Stimulated activated CD4-positive, alpha-beta T cell treated with anti-CD3 and anti-CD28 coated beads, Interleukin-4, amount 100 ng/mL, for 24 hours (primary cell): ENCODE results near the gene ALPK3.

Source experiments
- DNase-seq: peaks from one replicate; pipeline ENCODE4 v3.0.0-alpha.2; 2020

ALPK3 gene

DNA sequence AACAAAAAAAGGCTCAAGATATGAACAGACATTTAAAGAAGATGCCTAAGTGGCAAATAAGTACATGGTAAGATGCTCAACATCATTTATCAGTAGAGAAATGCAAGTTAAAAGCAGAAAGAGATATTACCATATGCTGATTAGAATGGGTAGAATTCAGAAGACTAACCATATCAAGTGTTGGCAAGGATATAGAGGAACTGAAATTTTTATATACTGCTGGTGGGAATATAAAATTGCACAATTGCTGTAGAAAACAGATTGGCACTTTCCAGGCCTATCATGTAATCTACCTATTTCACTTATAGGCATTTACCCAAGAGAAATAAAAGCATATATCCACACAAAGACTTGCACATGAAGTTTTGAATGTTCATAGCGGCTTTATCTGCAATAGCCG is 84.4 kb downstream of the ALPK3 start:
- DNase-seq, result no peak

DNA sequence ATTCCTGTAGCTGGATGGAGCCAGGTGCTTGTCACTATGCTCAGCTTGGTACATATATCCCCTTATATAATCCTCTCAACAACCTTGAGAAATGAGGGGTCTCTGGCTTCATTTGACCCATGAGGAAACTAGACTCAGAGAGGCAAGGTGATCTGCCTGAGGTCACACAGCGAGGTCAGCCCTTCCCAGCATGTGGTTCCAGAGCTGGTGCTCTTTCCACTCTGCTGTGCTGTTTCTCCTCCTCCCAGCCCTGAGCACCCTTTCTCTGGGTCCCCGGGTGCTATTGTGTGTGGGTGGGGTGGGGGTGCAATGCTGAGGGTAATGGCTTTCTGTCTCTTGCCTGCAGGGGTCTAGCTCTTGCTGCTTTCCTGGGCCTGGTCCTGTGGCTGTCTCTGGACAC is 86.6 kb downstream of the ALPK3 start:
- no peak for DNase-seq

DNA sequence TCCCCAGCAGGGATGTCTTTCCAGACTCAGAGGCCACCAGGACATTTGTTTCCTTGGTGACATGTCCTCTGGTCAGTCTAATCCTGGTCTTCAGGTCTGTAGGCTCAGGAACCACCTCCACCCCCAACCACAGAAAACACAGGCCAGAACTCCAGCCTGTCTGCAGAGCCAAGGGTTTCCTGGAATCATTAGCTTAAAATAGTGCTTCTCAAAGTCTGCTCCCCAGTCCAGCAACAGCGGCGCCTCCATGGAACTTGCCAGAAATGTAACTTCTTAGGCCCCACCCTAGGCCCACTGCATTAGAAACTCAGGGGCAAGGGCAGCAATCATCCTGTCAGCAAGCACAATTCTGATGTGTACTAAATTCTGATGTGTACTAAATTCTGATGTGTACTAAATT is 87.3 kb downstream of the ALPK3 start:
- DNase-seq, result no peak

DNA sequence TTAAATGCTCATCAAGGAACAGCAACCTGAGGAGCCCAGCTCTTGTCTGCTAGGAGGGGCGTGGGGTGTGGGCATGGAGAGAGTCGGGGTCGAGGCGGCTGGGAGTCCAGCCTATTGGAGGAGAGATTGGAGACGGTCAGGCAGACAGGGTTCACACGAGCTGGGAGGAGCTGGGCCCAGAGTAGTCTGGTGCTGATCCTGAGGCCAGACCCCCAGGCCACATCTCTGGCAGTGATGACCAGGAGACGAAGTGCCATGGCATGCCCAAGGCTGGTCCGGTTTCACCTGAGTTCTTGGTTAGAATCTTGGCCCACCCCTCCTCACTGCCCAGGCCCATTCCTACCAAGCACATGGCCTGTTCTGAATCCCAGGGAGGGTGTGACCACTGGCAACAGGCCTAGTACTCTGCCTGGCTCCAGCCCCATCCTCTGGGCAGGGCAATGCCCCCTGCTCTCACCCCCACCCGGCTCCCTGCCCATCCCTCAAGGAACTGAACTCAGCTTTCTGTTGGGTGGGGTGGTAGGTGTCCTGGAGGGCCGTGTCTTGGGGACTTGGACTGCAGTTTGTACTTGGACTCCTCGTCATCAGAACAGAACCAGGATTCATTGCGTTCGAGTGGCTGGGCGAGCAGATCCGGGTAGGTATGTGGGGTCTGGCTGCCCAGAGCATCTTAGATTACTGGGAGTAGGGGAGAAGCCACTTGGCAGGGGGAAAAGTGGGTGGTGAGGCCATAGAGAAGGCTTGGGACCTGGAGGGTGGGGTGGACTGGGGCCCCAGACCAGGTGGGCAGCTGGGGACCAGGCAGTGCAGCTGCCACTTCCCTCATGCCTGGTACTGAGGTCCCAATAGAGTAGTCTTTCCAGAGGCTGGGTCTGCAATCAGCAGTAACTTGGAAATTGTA is 88.1 kb downstream of the ALPK3 start:
- no peak for DNase-seq

DNA sequence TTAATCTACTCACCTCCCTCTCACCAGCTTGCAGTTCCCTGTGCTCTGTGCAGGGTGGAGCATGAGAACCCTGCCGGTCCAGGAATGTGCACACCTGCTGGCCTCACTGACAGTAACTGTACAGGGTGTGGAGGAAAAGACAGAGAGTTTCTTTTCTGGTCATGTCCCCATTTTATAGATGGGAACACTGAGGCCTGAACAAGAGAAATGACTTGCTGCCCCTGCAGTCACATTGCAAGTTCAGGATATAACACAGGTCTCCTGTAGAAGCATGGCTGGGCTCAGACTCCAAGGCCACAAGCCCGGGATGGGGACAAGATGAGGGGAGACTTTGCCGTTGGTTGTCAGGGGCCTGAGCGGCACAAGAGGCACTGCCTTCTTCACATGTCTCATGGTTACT is 90.6 kb downstream of the ALPK3 start:
- DNase-seq, result no peak

DNA sequence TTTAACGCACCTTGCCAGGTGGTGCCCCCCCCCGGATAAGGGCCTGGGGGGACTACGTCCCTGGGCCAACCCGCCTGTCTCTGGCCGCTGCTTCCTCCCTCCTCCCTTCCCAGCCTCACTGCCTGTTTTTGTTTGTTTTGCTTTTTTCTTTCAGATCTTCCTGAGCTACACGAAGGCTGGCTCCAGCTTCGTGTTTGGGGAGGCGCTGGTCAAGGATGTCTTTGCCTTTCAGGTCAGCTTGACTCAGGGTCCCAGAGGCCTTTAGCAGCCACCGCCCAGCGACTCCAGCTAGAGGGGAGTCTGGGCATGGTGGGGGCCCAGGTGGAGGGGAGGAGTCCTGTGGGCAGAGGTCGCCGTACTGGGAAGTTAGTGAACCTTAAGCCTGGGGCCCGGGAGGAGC is 91.4 kb downstream of the ALPK3 start:
- no peak for DNase-seq

DNA sequence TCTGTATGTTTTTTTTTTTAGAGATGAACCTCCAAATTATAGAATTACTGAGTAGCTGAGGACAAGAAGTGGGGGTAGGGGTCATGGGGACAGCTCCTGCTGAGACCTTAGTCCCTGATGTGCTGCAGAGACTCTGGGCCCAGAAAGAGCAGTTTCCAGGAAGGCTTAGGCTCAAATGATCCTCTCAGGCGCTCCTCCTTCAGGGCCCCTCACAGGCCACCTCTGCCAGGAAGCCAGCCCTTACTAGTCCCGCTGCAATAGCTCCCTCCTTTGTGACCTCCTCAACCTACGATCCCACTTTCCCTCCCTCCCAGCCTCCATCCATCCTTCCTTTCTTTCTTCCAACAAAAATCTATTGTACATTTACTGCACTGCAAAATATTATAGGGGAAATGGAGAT is 91.9 kb downstream of the ALPK3 start:
- no peak for DNase-seq

DNA sequence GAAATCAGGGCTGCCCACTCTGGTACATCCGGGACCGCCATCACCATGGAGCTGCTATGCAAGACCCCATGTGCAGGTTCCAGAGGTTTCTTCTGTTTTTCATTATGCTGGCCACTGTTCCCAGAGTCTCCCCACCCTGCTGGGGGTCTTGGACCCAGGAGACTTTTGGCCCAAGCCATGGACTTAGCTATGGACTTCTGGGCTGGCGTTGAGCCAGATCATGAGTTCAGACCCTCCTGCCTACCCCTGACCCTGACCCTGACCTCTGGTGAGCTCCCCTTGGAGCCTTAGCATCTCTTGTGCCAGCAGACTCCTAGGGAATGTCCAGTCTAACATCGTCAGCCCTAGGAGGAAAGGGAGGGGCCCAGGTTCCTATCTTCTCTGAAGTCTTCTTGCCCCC is 92.6 kb downstream of the ALPK3 start:
- DNase-seq, result no peak

DNA sequence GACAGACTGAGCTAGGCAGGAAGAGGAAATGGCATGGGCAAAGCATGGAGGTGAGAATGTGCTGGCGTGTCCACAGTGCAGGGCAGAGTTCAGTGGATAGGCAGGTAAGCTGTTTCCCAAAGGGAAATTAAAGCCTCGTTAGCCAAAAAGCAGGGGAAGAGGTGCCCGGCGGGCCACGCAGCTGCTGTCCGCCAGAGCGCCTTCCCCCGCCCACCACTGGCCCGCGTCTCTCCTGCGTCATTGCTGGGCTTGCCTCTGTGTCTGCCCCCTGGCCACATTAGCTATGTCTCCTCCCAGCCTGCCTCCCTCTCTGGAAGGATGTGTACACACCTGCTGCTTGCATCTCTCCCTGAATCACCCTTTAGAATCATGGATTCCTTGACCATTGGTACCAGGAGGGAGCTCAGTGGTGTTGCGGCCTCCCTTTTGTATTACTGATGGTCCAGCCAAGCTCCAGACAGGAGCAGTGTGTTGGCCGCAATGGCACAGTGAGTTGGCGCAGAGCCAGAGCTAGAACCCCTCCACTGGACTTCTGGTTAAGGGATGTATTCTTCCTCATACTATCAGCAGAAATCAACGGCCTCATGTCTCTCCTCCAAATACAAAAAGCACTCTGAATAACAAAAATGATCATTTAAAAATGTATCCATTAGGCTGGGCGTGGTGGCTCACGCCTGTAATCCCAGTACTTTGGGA is 93.9 kb downstream of the ALPK3 start:
- DNase-seq, result no peak

DNA sequence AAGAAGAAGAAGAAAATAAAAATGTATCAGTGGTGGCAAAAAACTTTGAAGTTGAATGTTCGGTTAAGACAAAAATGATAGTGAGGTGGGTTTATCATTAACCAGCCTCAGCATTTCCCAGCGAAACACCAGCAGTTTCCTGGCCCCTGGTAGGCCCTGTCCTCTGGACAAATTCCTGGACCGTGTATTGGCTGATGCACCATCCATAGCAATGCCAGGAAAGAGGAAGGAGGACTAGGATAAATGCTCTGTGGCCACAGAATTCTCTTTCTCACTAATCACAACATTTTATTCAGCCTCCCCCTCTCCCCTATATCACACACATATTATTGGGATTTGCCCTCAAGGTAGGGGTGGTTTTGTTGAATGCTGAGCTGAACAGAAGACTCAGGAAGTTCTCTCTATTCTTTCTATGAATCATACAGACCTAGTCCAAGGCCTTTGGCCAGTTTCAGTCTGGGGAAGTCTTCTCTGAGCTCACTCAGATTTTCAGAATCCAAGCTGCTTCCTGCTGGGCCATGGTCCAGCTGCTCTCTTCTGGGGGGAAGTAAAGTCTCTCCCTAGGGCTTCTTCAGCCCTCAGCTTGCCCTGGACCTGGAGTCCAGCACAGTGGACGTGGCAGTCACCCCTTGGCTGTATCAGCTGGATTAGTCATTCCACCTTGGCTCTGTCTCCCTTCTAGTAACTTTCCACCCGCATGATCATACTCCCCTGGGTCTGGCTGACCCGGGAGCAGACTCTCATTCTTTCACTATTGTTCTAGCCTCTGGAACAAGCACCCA is 94.9 kb downstream of the ALPK3 start:
- DNase-seq, result no peak

DNA sequence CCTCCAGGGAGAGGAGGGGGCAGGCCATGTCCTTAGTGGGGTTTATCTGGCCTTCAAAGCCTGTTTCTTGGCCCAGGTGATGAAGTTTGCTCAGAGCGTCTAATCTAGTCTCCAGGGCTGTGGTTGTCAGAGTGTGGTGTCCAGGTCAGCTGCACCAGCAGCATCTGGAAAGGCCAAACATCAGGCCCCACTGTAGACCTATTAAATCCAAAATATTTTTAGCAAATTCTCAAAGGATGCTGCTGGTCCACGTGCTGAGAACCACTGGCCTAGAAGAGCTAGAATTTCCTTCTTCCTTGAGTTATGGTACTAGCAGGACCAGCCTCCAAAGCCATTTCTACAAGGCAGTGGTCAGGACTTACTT is 96.2 kb downstream of the ALPK3 start:
- DNase-seq, result no peak

DNA sequence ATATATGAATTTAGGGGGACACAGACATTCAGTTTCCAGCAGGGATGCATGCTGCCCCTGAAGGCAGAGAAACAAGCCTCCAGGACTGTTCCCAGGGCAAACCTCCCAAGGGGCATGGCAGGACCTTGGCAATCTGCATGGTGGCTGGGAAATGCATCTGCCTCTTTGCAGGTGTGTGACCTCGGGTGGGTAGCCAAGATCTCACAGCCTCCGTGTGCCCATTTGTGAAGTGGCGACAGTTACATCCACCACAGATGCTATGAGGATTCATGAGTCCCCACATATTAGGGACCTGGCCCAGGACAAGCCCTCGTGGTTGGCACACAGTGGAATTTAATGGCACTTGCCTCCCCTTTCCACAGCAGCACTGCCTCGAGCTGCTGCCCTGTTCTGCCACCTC is 97.2 kb downstream of the ALPK3 start:
- no peak for DNase-seq

DNA sequence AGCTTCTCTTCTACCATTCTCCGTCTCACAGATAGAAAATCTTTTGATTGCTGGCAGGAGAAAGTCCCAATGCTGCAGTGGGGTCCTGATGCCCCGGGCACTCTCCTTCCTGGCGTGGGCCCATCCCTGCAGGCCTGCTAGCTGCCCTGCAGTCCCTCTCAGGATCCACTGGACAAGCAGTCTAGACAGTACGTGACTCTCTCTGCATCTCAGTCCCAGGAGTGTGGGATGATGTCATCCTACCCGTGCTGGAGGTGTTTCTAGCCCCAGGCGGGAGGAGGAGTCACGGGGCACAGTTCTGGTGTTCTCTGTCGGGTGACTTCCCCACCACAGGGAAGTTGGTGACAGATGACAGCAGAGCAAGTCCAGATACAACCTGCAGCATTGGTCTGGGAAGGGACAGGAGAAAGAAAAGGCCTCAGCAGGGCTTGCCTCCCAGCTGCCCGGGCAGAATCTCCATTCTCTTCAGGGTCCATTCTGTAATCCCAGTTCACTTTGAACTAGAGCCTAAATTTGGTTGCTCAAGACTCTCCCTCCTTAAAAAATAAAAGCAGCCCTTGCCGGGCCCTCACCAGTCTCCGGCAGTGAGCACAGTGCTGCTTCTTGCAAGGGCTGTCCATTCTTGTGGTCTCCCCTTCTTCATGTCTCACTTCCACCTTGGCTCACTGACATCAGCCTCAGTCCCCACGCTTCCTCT is 97.9 kb downstream of the ALPK3 start:
- DNase-seq, result peak; percentile 19

DNA sequence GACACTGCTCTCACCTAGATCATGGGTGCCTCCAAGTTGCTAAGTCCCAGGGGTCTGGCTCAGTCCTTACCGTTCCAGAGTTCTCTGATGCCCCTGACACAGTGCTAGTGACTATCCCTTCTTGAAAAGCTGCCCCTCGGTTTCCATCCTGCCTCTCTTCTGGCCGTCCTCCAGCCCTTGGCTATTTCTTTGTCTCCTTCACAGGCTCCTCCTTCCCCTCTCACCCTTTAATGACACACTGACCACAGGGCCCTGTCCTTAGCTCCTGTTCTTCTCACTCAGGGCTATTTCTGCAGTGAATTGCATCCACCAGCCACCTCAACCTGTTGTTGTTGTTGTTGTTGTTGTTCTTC is 98.4 kb downstream of the ALPK3 start:
- no peak for DNase-seq

DNA sequence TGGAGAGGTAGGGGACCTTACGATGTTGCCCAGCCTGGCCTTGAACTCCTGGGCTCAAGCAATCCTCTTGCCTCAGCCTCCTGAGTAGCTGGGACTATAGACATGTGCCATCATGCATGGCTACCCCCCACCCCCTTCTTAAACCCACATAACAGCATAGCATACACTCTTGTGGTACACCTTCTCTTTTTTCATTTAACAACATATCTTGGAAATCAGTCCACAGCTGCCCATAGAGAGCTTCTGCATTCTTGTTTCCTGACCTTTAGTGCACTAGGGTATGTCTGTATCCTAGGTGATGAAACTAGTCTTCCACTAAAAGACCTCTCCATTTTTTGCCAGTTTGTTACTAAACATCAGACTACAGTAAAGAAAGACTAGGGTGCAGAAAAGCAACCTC is 100.3 kb downstream of the ALPK3 start:
- DNase-seq, result no peak

DNA sequence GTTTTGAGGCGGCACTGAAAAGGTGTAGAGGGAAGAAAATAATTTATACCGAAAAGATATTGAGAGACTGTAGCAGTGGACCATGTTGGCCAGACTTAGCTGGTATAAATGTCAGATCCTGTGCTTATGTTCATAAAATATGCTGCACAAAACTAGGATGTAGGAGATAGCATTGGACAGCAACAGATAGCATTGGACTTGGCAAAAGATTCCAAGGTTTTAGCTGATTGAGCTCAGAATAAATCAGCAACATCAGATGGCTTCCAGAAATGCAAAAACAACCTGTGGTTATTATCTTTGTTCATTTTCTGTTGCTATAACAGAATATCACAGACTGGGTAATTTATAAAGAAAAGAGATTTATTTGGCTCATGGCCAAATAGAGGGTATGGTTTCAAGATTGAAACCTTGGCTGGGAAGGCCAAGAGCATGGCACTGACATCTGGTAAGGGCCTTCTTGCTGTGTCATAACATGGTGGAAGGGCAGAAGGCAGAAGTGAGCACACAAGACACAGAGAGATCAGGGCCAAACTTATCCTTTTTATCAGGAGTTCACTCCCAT is 102.0 kb downstream of the ALPK3 start:
- DNase-seq, result no peak

DNA sequence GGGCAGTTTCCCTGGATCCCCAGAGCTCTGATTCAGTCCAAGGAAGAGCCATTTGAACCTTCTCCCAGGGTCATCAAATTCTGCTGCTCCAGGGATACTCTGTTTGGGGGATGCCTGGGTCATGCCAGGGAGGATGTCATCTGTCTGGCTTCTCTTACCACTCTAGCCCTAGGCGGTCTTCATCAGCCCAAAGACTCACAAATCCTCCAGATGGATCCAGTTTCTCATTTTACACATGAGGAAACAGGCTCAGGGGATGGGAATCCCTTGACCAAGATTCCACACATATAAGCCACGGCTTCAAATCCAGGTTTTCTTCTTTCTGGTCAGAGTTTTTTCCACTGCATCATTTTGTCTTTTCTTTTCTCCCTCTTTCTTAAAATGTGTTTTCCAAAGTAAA is 104.0 kb downstream of the ALPK3 start:
- DNase-seq, result no peak

DNA sequence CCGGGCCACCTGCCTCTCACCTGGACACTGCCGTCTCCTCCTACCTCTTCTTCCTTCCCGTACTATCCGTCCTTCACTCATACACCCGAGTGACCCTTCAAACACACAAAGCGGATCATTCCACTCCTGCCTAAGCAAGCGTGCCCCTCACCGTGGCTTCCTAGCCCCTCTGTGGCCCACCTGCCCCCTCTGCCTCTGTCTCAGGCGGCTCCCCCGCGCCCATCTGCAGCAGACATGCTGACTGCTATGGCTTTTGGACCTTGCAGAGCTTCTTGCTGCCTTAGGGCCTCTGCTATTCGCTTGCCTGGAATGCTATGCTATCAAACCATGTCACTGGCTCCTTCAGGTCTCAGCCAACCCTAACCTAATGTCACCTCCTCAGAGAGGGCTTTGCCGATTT is 105.4 kb downstream of the ALPK3 start:
- no peak for DNase-seq
